AG04449 (cell line): ENCODE data around the gene PARD3B.

Source experiments
- CTCF ChIA-PET: fragments of 350-600 bp; formaldehyde crosslinking; extraction: SDS; loops from one replicate; lab custom pipeline; 2021; ENCODE audit warnings: antibody characterized with exemption; lab: Yijun Ruan, JAX
- POLR2A ChIA-PET: fragments of 400-600, 350-600 bp; formaldehyde crosslinking; extraction: SDS; loops from one replicate; lab custom pipeline; 2020; ENCODE audit warnings: antibody characterized with exemption, inconsistent platforms; lab: Yijun Ruan, JAX
- DNase-seq: peaks from one replicate; pipeline ENCODE4 v3.0.0-alpha.2; 2010; ENCODE audit warnings: low read depth, low spot score
- H3K4me3 ChIP-seq: 2 replicates; pipeline ENCODE4 v1.5.1; 2011; ENCODE audit warnings: low read depth, mild to moderate bottlenecking, control low read depth, low read length
- TF ChIP-seq, protein P1 (sequence below): IDR thresholded peaks from one replicate; pipeline ENCODE4 v1.5.1; 2011; ENCODE audit warnings: mild to moderate bottlenecking, moderate library complexity, low read length, control low read depth, inconsistent platforms; ENCODE audit not compliant: insufficient read depth; ENCODE audit errors: missing control alignments

Gene PARD3B

DNA sequence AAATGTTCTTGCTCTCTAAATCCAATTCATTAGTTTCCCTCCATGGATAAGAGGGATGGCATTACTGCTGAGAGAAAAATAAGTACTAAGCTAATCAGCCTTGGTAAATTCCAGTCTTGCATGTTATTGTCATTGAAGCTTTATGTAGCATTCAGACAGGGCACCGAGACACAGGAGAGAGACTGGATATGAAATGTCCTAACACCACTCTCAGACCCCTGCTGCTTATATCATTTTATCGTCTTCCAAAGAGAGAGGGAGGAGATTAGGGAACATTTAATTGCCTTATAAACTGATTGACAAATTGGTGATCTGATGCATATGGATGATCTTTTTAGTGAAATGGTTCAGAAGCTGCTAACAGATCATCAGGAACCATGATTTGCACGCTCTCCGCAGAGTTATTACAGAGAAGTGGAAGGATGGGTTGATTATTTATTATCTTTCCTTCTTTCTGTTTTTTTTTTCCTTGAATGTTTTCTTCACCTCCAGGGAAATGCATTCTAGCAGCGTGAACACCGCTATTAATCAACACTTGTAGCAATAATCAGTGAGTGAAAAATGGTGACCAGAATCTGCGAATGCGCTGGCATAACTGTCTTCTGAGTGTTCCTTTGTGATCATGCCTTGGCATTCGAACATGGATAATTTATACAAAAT is 986.3 kb downstream of the PARD3B start:
- DNase-seq: no peak
- TF ChIP-seq, protein P1, sequence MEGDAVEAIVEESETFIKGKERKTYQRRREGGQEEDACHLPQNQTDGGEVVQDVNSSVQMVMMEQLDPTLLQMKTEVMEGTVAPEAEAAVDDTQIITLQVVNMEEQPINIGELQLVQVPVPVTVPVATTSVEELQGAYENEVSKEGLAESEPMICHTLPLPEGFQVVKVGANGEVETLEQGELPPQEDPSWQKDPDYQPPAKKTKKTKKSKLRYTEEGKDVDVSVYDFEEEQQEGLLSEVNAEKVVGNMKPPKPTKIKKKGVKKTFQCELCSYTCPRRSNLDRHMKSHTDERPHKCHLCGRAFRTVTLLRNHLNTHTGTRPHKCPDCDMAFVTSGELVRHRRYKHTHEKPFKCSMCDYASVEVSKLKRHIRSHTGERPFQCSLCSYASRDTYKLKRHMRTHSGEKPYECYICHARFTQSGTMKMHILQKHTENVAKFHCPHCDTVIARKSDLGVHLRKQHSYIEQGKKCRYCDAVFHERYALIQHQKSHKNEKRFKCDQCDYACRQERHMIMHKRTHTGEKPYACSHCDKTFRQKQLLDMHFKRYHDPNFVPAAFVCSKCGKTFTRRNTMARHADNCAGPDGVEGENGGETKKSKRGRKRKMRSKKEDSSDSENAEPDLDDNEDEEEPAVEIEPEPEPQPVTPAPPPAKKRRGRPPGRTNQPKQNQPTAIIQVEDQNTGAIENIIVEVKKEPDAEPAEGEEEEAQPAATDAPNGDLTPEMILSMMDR: no peak
- no peak overlapping the region for H3K4me3 ChIP-seq
- ChIA-PET POLR2A (no interaction called here), CTCF (no interaction called here)

DNA sequence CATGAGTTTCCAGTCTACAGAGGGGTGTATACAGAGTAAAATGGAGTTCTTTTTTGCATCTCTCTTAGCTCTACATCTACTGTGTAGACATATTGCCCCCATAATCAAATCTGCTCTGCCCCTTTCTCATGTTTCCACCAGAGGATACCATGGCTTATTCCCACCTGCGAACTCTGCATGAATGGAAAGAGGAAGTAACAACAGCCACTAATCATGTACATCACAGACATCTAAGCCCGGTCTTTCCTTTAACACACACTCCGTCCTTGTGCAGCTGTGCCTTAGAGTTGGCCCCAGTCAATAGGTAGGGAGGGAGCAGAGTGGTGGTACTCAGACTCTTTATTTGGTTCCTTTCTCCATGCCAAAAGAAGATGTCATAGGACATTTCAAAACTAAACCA is 989.7 kb downstream of the PARD3B start:
- TF ChIP-seq, protein P1: no peak
- POLR2A ChIA-PET: interaction anchor here (0.7 kb wide), 1 partner anchor 31 kb away, joined by 3 read pairs; no protein-coding TSS in a partner anchor
- CTCF ChIA-PET: no interaction called here
- no peak for DNase-seq
- H3K4me3 ChIP-seq: no peak overlapping the region

DNA sequence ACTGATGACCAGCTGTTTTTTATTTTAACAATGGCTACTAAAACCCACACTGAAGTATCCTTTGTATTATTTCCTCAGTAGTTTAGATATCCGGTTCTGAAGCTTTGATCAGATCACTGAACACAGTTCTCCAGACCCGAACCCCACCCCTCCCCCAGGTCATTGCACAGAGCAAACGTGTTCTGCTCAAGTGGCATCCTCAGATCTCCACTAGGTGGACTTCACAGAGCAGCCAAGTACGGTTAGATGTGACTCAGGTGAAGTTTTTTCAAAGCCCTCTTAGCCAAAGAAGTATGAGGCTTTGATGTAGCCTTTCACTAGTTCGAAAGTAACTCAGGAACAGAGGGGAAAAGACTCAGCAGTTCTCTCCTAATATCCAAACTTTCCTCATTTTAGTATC is 994.3 kb downstream of the PARD3B start:
- TF ChIP-seq, protein P1: no peak
- no peak for DNase-seq
- no peak overlapping the region for H3K4me3 ChIP-seq
- POLR2A ChIA-PET: no interaction called here
- CTCF ChIA-PET: no interaction called here

DNA sequence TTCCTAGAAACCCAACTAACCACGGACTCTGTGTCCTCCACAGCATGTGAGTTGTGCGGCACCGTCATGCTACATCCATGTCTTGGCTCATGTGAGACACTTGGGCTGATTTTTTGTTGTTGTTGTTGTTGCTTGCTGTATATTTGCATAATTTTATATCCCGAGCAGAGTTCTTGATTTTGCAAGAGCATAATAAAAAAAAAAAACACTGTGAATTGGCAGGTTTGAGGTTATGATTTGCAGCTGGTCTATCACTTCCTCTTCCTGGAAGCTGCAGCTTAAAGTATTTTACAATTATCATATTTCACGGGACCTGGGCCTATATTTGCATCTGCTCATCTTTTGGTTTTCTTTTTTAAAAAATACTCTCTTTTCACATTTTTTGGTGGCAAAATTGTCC is 994.8 kb downstream of the PARD3B start:
- CTCF ChIA-PET: no interaction called here

GRCh38 chr2:205543262-205543843 is 998.1 kb downstream of the PARD3B start:
- no peak for DNase-seq
- ChIA-PET POLR2A (no interaction called here), CTCF (interaction anchor here (0.6 to 1.1 kb wide), 2 partner anchors 70 to 136 kb away, joined by 3 read pairs; no protein-coding TSS in a partner anchor)
- TF ChIP-seq, protein P1: no peak
- no peak overlapping the region for H3K4me3 ChIP-seq

More for the DNA sequence above, 994.8 kb downstream of the PARD3B start:
- TF ChIP-seq, protein P1: no peak
- POLR2A ChIA-PET: no interaction called here
- no peak overlapping the region for H3K4me3 ChIP-seq
- no peak for DNase-seq

- no peak overlapping the region for H3K4me3 ChIP-seq
- TF ChIP-seq, protein P1: no peak
- no peak for DNase-seq
- POLR2A ChIA-PET: no interaction called here
- CTCF ChIA-PET: interaction anchor here (1.1 kb wide), 1 partner anchor 71 kb away, joined by 3 read pairs; no protein-coding TSS in a partner anchor
These were observed 998.8 kb downstream of the PARD3B start for GRCh38 chr2:205543937-205544702.
